ENCODE data around the gene PPP4R2. TPM values are rescaled to one million over a fixed set of nuclear protein-coding genes. Genes with fewer than 3 reads are reported as not detected.

PPP4R2 gene
- total and polyA plus RNA-seq, 12 donors: 9.8 to 75.4 (median 47.9) TPM

GRCh38 chr3:73009008-73009407 lies 12.4 kb downstream of the PPP4R2 start:
- H3K36me3 ChIP-seq: peaks cover 0 to 61% (median 8%) of the 10 kb centered on the region in 9 donors
- peaks cover 0 to 82% (median 38%) of the 10 kb centered on the region in 9 donors for H3K4me1 ChIP-seq
- no peak overlapping the region for H3K27ac ChIP-seq
- WGBS, 2 donors: 49 to 63% methylated on average over 4 of the region's 4 CpGs
- no peak for DNase-seq
- no peaks in the 10 kb centered on the region for H3K27me3 ChIP-seq
- TF ChIP-seq CTCF (IDR thresholded peaks at IDR 0.05): no peak
- no peak for ATAC-seq
- no peaks in the 10 kb centered on the region for H3K9me3 ChIP-seq
- no peak overlapping the region for H3K4me3 ChIP-seq
- intact Hi-C loops (cut with DNase I): loop anchor here in 2 of 10 donors (5.0 to 10.0 kb wide), 2 partner anchors 33 to 46 kb away; no protein-coding TSS in a partner anchor

- Histone ChIP-seq H3K4me1 (peaks cover 0 to 80% (median 33%) of the 10 kb centered on the region in 9 donors), H3K27ac (no peak overlapping the region), H3K27me3 (no peaks in the 10 kb centered on the region), H3K4me3 (no peak overlapping the region), H3K9me3 (no peaks in the 10 kb centered on the region), H3K36me3 (peaks cover 0 to 60% (median 8%) of the 10 kb centered on the region in 9 donors)
- intact Hi-C loops (cut with DNase I): loop anchor here in 2 of 10 donors (5.0 to 10.0 kb wide), 2 partner anchors 33 to 45 kb away; no protein-coding TSS in a partner anchor
- 70% methylated on average over 3 of the region's 3 CpGs for WGBS, 2 donors
- no peak for DNase-seq
- no peak for ATAC-seq
- no peak for TF ChIP-seq CTCF (IDR thresholded peaks at IDR 0.05)
Measured at GRCh38 chr3:73009750-73010149, 13.1 kb downstream of the PPP4R2 start.

GRCh38 chr3:73010158-73010557 lies 13.5 kb downstream of the PPP4R2 start:
- H3K27me3 ChIP-seq: no peaks in the 10 kb centered on the region
- intact Hi-C loops (cut with DNase I): no loop called here
- H3K36me3 ChIP-seq: peaks cover 0 to 62% (median 8%) of the 10 kb centered on the region in 9 donors
- H3K4me3 ChIP-seq: no peak overlapping the region
- no peaks in the 10 kb centered on the region for H3K9me3 ChIP-seq
- no peak for ATAC-seq
- WGBS, 2 donors: 79 to 82% methylated on average over 6 of the region's 6 CpGs
- peaks cover 0 to 80% (median 33%) of the 10 kb centered on the region in 9 donors for H3K4me1 ChIP-seq
- peak overlapping the region in 1 of 10 donors; percentile 11 for H3K27ac ChIP-seq
- no peak for TF ChIP-seq CTCF (IDR thresholded peaks at IDR 0.05)
- no peak for DNase-seq

- DNase-seq (no peak), ATAC-seq (no peak)
- Histone ChIP-seq H3K9me3 (no peaks in the 10 kb centered on the region), H3K36me3 (peaks cover 0 to 19% (median 0%) of the 10 kb centered on the region in 9 donors), H3K27me3 (no peaks in the 10 kb centered on the region), H3K27ac (no peak overlapping the region), H3K4me3 (no peak overlapping the region), H3K4me1 (peaks cover 0 to 68% (median 31%) of the 10 kb centered on the region in 9 donors)
- no peak for TF ChIP-seq CTCF (IDR thresholded peaks at IDR 0.05)
- intact Hi-C loops (cut with DNase I): no loop called here
- 94 to 95% methylated on average over 4 of the region's 4 CpGs for WGBS, 2 donors
Measured at GRCh38 chr3:73018298-73018697, 21.7 kb downstream of the PPP4R2 start.
